Stimulated activated naive CD8-positive, alpha-beta T cell treated with anti-CD3 and anti-CD28 coated beads, Interleukin-15, amount 100 ng/mL, for 72 hours (primary cell): ENCODE results near the gene RAPGEF2.
"Not testable (repeated sequence)": the region's sequence is repeated elsewhere in the genome, so short reads cannot be mapped to it uniquely, and the experiment has no call there.

ENCODE experiments used
- ATAC-seq: fragments of 150-1000 bp; cut with Tn5 transposase; 2 replicates; pipeline ENCODE4 v1.10.0; 2021; ENCODE audit warnings: mild to moderate bottlenecking, moderate library complexity
- DNase-seq, 2 donors: peaks; one replicate each; pipeline ENCODE4 v3.0.0; 2021 to 2022
- H3K27ac Mint-ChIP-seq, 2 donors: one replicate each; pipeline ENCODE4 v1.8.0; 2022; ENCODE audit warnings: mild to moderate bottlenecking in 2 of 2, mixed read lengths in 2 of 2, moderate library complexity in 2 of 2
- H3K27me3 Mint-ChIP-seq: one replicate; pipeline ENCODE4 v1.8.0; 2022; ENCODE audit warnings: mixed read lengths
- H3K4me1 Mint-ChIP-seq: one replicate; pipeline ENCODE4 v1.8.0; 2022; ENCODE audit warnings: mild to moderate bottlenecking, mixed read lengths
- H3K4me3 Mint-ChIP-seq, 2 donors: one replicate each; pipeline ENCODE4 v1.8.0; 2022; ENCODE audit warnings: mild to moderate bottlenecking in 2 of 2, mixed read lengths in 2 of 2, moderate library complexity in 1 of 2
- H3K9me3 Mint-ChIP-seq, 2 donors: one replicate each; pipeline ENCODE4 v1.8.0; 2022; ENCODE audit warnings: mixed read lengths in 2 of 2

RAPGEF2 gene

GRCh38 chr4:159159611-159160010 is 56.7 kb downstream of the RAPGEF2 start:
- no peak for DNase-seq
- ATAC-seq: no peak
- H3K9me3 Mint-ChIP-seq: no peaks in the 10 kb centered on the region
- peaks cover 6% of the 10 kb centered on the region for H3K4me1 Mint-ChIP-seq
- no peak overlapping the region for H3K4me3 Mint-ChIP-seq
- no peaks in the 10 kb centered on the region for H3K27me3 Mint-ChIP-seq
- H3K27ac Mint-ChIP-seq: no peak overlapping the region

DNA sequence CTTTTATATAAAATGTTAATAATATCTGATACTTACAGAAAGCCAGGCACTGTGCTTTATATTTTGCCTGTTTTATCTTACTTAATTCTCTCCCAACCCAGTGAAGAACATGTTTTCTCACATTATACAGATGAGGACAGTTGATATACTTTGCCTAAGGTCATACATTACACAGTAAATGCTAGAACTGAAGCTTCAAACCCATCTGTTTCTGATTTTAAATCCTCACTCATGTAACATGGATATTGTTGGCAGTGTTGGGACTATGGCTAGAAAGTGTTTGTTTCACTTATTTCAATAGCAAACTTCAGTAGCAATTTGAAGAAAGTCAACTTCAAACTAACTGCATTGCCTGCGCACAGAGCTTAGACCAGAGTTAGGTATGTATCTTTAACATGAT is 57.4 kb downstream of the RAPGEF2 start:
- H3K27me3 Mint-ChIP-seq: no peaks in the 10 kb centered on the region
- H3K4me1 Mint-ChIP-seq: peaks cover 6% of the 10 kb centered on the region
- no peak overlapping the region for H3K27ac Mint-ChIP-seq
- H3K4me3 Mint-ChIP-seq: no peak overlapping the region
- ATAC-seq (no peak), DNase-seq (no peak)
- no peaks in the 10 kb centered on the region for H3K9me3 Mint-ChIP-seq

DNA sequence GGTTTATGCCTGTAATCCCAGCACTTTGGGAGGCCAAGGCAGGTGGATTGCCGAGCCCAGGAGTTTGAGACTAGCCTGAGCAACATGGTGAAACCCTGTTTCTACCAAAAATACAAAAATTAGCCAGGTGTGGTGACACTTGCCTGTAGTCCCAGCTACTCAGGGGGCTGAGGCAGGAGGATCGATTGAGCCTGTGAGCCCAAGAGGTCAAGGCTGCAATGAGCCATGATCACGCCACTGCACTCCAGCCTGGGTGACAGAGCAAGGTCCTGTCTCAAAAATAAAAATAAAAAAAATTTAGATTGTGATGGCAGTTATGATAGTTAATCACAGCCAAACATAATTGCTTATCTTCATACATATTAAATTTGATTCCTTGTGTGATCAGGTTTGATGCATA is 58.6 kb downstream of the RAPGEF2 start:
- H3K4me3 Mint-ChIP-seq, H3K9me3 Mint-ChIP-seq, H3K27me3 Mint-ChIP-seq, DNase-seq, H3K27ac Mint-ChIP-seq, ATAC-seq: not testable (repeated sequence)
- peaks cover 15% of the 10 kb centered on the region for H3K4me1 Mint-ChIP-seq

DNA sequence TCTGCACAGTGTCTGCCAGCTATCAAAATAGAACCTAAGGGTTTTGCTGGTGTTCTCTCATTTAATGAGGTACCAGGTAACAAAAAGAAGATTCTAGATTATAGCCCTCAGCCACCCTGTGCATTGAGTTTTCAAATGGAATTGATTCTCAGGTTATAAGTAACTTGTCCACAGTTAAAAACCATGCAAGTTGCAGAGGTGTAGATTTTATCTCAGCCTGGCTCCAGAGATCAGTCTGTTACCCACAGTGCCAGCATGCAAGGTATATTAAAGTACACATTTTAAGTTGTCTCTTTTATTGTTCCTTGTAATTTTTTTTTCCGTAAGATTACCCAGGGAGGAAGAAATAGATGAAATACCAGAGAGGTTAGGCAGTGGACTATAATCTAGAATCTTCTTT is 59.7 kb downstream of the RAPGEF2 start:
- DNase-seq: no peak
- Mint-ChIP-seq H3K4me1 (peaks cover 25% of the 10 kb centered on the region), H3K27ac (no peak overlapping the region), H3K4me3 (no peak overlapping the region), H3K27me3 (no peaks in the 10 kb centered on the region), H3K9me3 (no peaks in the 10 kb centered on the region)
- no peak for ATAC-seq

DNA sequence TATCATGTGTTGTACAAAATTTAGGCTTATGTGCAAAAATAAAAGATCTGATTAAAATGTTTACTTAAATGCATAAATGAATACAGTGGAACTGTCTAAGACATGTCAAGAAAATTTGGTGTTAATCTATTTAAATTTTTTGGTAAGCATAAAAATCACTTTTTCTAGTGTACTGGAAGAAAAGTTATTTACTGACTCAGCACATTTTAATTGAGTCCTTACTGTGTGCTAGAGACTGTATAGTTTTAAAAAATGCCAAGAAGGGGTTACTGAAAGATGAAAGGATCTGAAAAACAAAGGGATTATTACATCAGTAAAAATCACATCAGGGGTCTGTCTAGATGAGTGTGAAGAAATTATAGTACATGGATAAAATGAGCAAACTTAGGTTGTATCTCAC is 60.6 kb downstream of the RAPGEF2 start:
- DNase-seq (no peak), ATAC-seq (no peak)
- Mint-ChIP-seq H3K4me1 (peaks cover 28% of the 10 kb centered on the region), H3K27ac (no peak overlapping the region), H3K9me3 (no peaks in the 10 kb centered on the region), H3K4me3 (no peak overlapping the region), H3K27me3 (no peaks in the 10 kb centered on the region)

GRCh38 chr4:159169404-159170302 is 66.8 kb downstream of the RAPGEF2 start:
- Mint-ChIP-seq H3K9me3 (no peaks in the 10 kb centered on the region), H3K4me1 (peaks cover 67% of the 10 kb centered on the region), H3K4me3 (no peak overlapping the region), H3K27me3 (no peaks in the 10 kb centered on the region), H3K27ac (no peak overlapping the region)
- no peak for ATAC-seq
- DNase-seq: no peak

DNA sequence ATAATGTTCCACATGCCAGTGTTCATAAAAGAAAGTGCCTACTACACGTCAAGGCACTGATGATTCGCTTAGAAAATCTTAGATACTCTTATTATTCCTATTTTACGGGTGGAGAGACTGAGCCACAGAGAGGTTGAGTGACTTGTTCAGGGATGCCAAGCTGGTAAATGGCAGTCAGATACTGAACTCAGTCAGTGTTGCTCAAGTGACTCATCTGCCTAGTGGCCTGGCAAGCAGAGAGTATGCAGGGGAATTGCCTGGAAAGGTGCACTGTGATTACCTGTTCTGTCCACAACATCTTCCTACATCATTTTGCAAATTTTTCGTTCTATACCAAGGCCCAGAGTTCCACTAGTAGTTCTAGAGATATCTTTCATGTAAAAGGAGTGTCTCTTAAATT is 68.4 kb downstream of the RAPGEF2 start:
- no peak overlapping the region for H3K27ac Mint-ChIP-seq
- DNase-seq (no peak), ATAC-seq (peak; percentile 70)
- H3K4me1 Mint-ChIP-seq: peaks cover 70% of the 10 kb centered on the region
- H3K9me3 Mint-ChIP-seq: no peaks in the 10 kb centered on the region
- H3K27me3 Mint-ChIP-seq: peaks cover 7% of the 10 kb centered on the region
- H3K4me3 Mint-ChIP-seq: no peak overlapping the region

GRCh38 chr4:159173886-159174285 is 71.0 kb downstream of the RAPGEF2 start:
- DNase-seq (no peak), ATAC-seq (no peak)
- Mint-ChIP-seq H3K27ac (no peak overlapping the region), H3K4me1 (peaks cover 63% of the 10 kb centered on the region), H3K27me3 (peaks cover 7% of the 10 kb centered on the region), H3K9me3 (no peaks in the 10 kb centered on the region), H3K4me3 (no peak overlapping the region)

GRCh38 chr4:159174645-159175084 is 71.8 kb downstream of the RAPGEF2 start:
- H3K4me3 Mint-ChIP-seq: no peak overlapping the region
- no peak overlapping the region for H3K27ac Mint-ChIP-seq
- DNase-seq: no peak
- H3K9me3 Mint-ChIP-seq: no peaks in the 10 kb centered on the region
- peaks cover 7% of the 10 kb centered on the region for H3K27me3 Mint-ChIP-seq
- peaks cover 70% of the 10 kb centered on the region for H3K4me1 Mint-ChIP-seq
- no peak for ATAC-seq

DNA sequence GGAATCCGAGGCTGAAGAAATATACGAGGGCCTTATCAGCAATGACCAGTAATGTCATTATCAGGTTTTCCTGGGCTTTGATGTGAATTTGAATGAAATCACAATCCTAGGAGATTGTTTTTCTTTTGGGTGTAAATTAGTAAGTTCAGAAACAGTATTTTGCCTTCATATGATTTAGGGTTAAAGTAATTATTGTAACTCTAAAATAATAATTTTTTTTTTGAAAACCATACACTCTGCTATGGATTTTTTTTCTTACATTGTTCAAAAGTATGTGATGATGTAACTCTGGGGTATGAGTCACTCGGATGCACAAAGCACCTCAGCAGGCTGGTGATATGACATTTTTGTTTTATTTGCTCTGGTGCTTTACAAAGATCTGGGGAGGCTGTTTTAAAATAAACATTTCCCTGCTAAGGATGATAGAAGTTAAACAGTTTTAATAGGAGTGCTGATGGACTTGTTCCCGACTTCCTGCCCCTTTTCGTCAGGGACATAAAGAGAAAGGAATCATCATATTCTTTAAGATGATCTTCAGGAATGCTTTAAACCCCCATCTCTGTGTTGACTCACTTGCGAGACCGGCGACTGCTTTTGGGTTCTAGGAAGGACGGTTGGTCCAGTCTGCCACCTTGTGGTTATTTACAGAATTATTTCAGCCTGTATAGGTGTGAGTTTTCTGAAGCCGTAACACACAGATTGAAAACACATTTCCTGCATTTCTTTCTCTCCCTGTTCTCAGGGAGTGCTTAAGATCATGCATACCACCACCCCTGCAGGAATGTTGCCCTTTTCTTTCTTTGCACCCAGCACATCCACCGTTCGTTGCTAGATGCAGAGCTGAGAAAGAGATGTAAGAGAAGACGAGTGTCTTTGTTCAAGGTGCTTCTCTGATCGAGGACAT is 72.5 kb downstream of the RAPGEF2 start:
- H3K4me3 Mint-ChIP-seq: peak overlapping the region; percentile 29 to 65
- DNase-seq: peak; percentile 48 to 65
- H3K27me3 Mint-ChIP-seq: peaks cover 7% of the 10 kb centered on the region
- peaks cover 70% of the 10 kb centered on the region for H3K4me1 Mint-ChIP-seq
- H3K27ac Mint-ChIP-seq: peak overlapping the region in 1 of 2 donors; percentile 86
- ATAC-seq: peak; percentile 90
- H3K9me3 Mint-ChIP-seq: no peaks in the 10 kb centered on the region

- peak; percentile 10 for ATAC-seq
- Mint-ChIP-seq H3K9me3 (no peaks in the 10 kb centered on the region), H3K4me1 (peaks cover 66% of the 10 kb centered on the region)
Observed at GRCh38 chr4:159175989-159176375, 73.1 kb downstream of the RAPGEF2 start.

DNA sequence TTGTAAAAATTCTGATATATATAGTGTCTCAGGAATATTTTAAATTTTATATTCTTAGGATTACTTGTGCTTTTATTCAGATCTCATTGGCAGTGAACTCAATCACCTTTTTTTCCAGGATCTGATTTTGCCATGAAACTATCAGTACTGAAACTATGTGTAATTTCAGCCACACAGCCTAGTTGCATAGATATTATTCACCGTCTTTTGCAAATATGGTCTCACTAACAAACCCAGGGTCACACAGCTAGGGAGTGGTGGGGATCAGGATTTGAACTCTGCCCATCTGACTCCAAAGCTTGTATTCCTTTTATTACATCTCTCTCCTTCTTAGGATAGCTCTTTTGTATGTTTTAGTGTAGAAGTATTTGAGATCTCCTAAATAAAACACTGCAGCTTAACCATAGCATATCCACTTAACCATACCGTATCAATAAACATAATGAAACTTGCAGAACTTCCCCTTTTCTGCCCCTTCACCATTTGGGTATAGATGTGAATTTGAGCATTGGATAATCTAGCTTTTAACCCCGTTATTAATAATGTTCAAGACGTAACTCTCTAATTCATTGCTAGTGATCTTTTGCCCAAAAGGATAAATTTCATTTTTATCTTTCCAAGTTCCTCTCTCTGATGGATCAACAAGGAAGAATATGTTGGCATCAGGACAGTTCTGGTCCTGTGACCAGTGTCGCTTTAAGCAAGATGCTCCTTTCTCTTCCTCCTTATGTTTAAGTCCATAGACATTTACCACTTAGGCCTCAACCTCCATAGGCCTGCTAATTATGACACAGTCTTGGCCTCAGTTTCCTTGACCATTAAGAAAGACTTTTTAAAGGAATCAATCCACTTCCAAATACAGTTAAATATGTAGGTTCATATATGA is 74.6 kb downstream of the RAPGEF2 start:
- Mint-ChIP-seq H3K4me3 (peak overlapping the region in 1 of 2 donors; percentile 58), H3K27ac (no peak overlapping the region), H3K4me1 (peaks cover 51% of the 10 kb centered on the region), H3K9me3 (no peaks in the 10 kb centered on the region), H3K27me3 (peaks cover 7% of the 10 kb centered on the region)
- no peak for DNase-seq
- ATAC-seq: peak; percentile 79

More at GRCh38 chr4:159175989-159176375, 73.1 kb downstream of the RAPGEF2 start:
- Mint-ChIP-seq H3K27me3 (peaks cover 7% of the 10 kb centered on the region), H3K27ac (no peak overlapping the region), H3K4me3 (peak overlapping the region in 1 of 2 donors; percentile 65)
- DNase-seq: no peak

DNA sequence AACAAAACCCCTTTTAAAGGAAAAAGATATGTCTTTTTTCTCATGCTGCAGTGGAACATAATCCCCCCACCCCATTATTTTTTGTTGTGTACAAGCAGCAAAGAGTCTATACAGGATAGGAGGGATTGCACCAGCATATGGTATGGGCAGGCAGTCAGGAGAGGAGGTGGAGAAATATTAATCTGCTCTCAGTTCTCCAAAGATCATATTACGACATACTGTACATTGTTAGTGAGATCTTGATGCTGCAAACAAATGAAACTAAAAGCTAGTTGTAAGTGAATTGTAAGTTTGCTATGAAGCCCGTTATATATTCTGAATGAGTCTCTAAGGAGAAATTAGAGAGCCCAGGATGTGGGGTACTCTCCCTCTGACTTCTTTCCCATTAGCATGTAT is 75.3 kb downstream of the RAPGEF2 start:
- DNase-seq: no peak
- Mint-ChIP-seq H3K27me3 (peaks cover 7% of the 10 kb centered on the region), H3K4me3 (peak overlapping the region in 1 of 2 donors; percentile 58), H3K27ac (no peak overlapping the region), H3K4me1 (peaks cover 45% of the 10 kb centered on the region), H3K9me3 (no peaks in the 10 kb centered on the region)
- ATAC-seq: no peak

DNA sequence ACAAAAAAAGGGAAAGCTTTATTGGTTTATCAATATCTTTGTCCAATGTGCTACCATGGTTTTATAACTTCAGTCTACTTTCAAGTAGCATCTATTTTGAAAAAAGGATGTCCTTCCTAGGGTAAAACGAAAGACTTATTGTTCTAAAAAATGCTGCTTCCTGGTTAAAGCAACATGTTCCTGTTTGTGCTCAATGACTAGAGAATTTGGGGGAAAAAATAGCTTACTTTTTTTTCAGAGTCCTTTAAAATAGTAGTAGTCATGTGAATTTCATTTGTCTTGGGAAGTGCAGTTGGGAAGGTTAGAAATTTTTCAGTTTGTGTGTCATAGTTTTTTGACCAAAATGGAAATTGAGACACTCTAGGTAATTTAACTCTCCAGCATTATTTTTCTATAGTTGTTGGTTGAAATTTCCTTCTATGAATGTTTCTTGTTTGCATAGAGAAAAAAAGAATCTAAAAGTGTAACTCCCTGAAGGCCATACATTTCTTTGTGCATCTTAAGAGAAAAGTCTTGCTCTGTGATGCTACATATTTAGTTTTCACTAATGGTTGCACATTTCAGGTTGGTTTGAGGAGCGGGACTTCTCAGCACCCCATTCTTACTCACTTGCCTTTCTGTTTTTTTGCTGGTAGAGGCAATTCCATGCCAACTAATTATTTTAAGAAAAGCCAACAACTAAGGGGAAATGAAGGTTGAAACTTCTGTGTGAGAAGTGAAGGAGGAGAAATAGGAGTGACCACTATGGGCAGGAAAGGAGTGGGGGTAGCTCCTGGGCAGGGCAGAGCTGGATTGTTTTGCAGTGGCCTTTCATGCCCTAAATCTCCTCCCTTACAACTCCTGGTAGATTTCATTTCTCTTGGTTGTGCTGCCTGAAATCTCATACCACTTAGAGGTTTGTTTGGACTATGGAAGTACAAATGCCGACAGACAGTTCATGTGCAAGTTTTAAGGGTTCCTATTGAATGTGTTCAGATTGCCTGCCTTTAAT is 76.4 kb downstream of the RAPGEF2 start:
- Mint-ChIP-seq H3K4me1 (peaks cover 41% of the 10 kb centered on the region), H3K27me3 (peaks cover 7% of the 10 kb centered on the region), H3K4me3 (no peak overlapping the region), H3K27ac (no peak overlapping the region), H3K9me3 (no peaks in the 10 kb centered on the region)
- ATAC-seq (no peak), DNase-seq (no peak)
